SH-SY5Y (cell line): Measurements from ENCODE around the gene SLC23A2.

Source experiments
- GATA2 ChIP-seq: IDR thresholded peaks from 2 replicates; pipeline ENCODE4 v1.6.1; 2011; ENCODE audit warnings: mild to moderate bottlenecking, low read depth, low read length
- GATA3 ChIP-seq: IDR thresholded peaks from 2 replicates; pipeline ENCODE4 v1.6.1; 2011; ENCODE audit warnings: low read depth, mild to moderate bottlenecking, low read length, moderate library complexity

DNA sequence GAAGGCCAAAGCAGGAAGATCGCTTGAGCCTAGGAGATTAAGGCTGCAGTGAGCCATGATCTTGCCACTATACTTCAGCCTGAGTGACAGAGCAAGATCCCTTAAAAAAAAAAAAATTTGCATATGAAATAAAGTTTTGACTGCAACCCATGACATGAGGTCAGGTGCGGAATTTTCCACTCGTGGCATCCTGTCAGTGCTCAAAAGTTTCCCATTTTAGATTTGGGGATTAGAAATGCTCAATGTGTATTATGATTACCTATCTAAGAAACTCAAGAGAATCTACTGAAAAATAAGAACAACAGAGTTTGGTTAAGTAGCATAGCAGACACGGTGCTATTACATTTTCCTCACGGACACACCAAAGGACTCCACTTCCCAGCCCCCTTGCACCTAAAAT is 11.7 kb downstream of the SLC23A2 start:
- no peak for TF ChIP-seq GATA2
- TF ChIP-seq GATA3 = no peak
